Smooth muscle cell (in vitro differentiated cells): ENCODE results near the gene TPSD1. TPM values are rescaled to one million over a fixed set of nuclear protein-coding genes. Genes with fewer than 3 reads are reported as not detected.
"Not testable (repeated sequence)": the region's sequence is repeated elsewhere in the genome, so short reads cannot be mapped to it uniquely, and the experiment has no call there.

Experiments used
- DNase-seq: peaks from one replicate; lab custom pipeline; 2025; ENCODE audit not compliant: unreplicated experiment; lab: John Stamatoyannopoulos, UW
- H2AFZ ChIP-seq: fragments of 200-600 bp; sonication (generic); 2 replicates; pipeline ENCODE4 v1.6.0; 2016; ENCODE audit warnings: antibody characterized with exemption, low read depth, mild to moderate bottlenecking
- H3F3A ChIP-seq: fragments of 200-600 bp; sonication (generic); 2 replicates; pipeline ENCODE4 v1.6.0; 2017; ENCODE audit warnings: antibody characterized with exemption, low read depth
- H3K27ac ChIP-seq: fragments of 200-600 bp; sonication (generic); 2 replicates; pipeline ENCODE4 v1.5.1; 2016; ENCODE audit warnings: low read depth, mild to moderate bottlenecking
- H3K27me3 ChIP-seq: fragments of 200-600 bp; sonication (generic); 2 replicates; pipeline ENCODE4 v1.6.1; 2016; ENCODE audit warnings: low read depth, mild to moderate bottlenecking
- H3K36me3 ChIP-seq: fragments of 200-600 bp; sonication (generic); 2 replicates; pipeline ENCODE4 v1.5.1; 2016; ENCODE audit warnings: low read depth
- H3K4me1 ChIP-seq: fragments of 200-600 bp; sonication (generic); 2 replicates; pipeline ENCODE4 v1.5.1; 2016; ENCODE audit warnings: low read depth
- H3K4me2 ChIP-seq: fragments of 200-600 bp; sonication (generic); 2 replicates; pipeline ENCODE4 v1.6.0; 2016; ENCODE audit warnings: mild to moderate bottlenecking
- H3K4me3 ChIP-seq: fragments of 200-600 bp; sonication (generic); 2 replicates; pipeline ENCODE4 v1.5.1; 2016; ENCODE audit warnings: mild to moderate bottlenecking
- H3K79me2 ChIP-seq: fragments of 200-600 bp; sonication (generic); 2 replicates; pipeline ENCODE4 v1.6.0; 2016; ENCODE audit warnings: low read depth, mild to moderate bottlenecking
- H3K9ac ChIP-seq: fragments of 200-600 bp; sonication (generic); 2 replicates; pipeline ENCODE4 v1.6.0; 2016; ENCODE audit warnings: low read depth
- H3K9me3 ChIP-seq: fragments of 200-600 bp; sonication (generic); replicated peaks from 2 replicates; pipeline ENCODE4 v1.5.1; 2016; ENCODE audit warnings: low read depth
- H4K20me1 ChIP-seq: fragments of 200-600 bp; sonication (generic); 2 replicates; pipeline ENCODE4 v1.6.0; 2016; ENCODE audit warnings: low read depth
- CTCF ChIP-seq: fragments of 200-600 bp; sonication (generic); IDR thresholded peaks from 2 replicates; pipeline ENCODE4 v1.5.1; 2017; ENCODE audit warnings: borderline replicate concordance, mild to moderate bottlenecking, antibody characterized with exemption; ENCODE audit not compliant: insufficient read depth, poor library complexity, severe bottlenecking
- WGBS: methylation state at CpG from one replicate; pipeline ENCODE4 v1.1.7; 2016; ENCODE audit warnings: low lambda C conversion rate; 5-methylcytosine and 5-hydroxymethylcytosine counted together
- polyA plus RNA-seq: library from polyadenylated mRNA; unstranded; fragments of >200 nt; fragmentation: Nextera tagmentation; extraction: Ambion mirVana; gene quantifications from 2 replicates; pipeline ENCODE4 v1.2.1, GENCODE V29; 2016
- total RNA-seq: library from RNA; depleted of rRNA; stranded (reverse); fragments of >200 nt; gene quantifications from 2 replicates; pipeline ENCODE4 v1.2.3, GENCODE V29; 2014

TPSD1 gene
- total and polyA plus RNA-seq, 2 experiments from 2014 or later, result not detected

- Histone ChIP-seq H3K4me3 (no peak overlapping the region), H2AFZ (no peak overlapping the region), H4K20me1 (no peaks in the 10 kb centered on the region), H3F3A (no peaks in the 10 kb centered on the region), H3K4me2 (no peak overlapping the region), H3K9ac (no peak overlapping the region), H3K27ac (no peak overlapping the region), H3K27me3 (no peaks in the 10 kb centered on the region), H3K79me2 (no peaks in the 10 kb centered on the region), H3K9me3 (no peaks in the 10 kb centered on the region), H3K4me1 (no peaks in the 10 kb centered on the region), H3K36me3 (no peaks in the 10 kb centered on the region)
- WGBS, result 93% methylated on average over 13 of the region's 13 CpGs
- no peak for DNase-seq
- TF ChIP-seq CTCF, result no peak
These were observed 9.3 kb downstream of the TPSD1 start for GRCh38 chr16:1265090-1265630.

DNA sequence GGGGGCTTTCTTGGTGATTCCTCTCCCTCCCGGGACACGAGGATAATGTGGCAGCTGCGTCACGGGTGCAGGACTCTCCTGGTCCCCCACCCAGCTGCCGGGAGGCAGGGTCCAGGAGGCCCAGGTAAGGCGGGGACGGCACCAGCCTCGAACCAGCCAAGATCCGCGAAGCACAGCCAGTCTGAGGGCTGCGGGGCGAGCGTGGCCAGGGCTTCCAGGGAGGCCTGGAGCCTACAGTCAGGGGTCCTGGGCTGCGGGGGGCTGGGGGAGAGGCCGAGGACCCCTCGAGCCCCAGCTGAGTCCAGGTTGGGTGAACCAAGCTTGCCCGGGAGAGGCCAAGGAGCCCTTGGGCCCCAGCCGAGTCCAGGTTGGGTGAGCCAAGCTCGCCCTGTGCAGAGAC is 10.0 kb downstream of the TPSD1 start:
- H3K4me2 ChIP-seq, result no peak overlapping the region
- H3F3A ChIP-seq, result no peaks in the 10 kb centered on the region
- no peaks in the 10 kb centered on the region for H3K79me2 ChIP-seq
- DNase-seq, result no peak
- 84% methylated on average over 16 of the region's 19 CpGs for WGBS
- TF ChIP-seq CTCF, result no peak
- no peaks in the 10 kb centered on the region for H3K36me3 ChIP-seq
- H3K4me3 ChIP-seq, result no peak overlapping the region
- H4K20me1 ChIP-seq, result no peaks in the 10 kb centered on the region
- no peaks in the 10 kb centered on the region for H3K27me3 ChIP-seq
- H3K9me3 ChIP-seq, result no peaks in the 10 kb centered on the region
- H3K4me1 ChIP-seq, result no peaks in the 10 kb centered on the region
- no peak overlapping the region for H3K9ac ChIP-seq
- no peak overlapping the region for H3K27ac ChIP-seq
- H2AFZ ChIP-seq, result no peak overlapping the region

GRCh38 chr16:1269418-1269817 is 13.5 kb downstream of the TPSD1 start:
- H3F3A ChIP-seq, H3K4me3 ChIP-seq, DNase-seq: not testable (repeated sequence)

GRCh38 chr16:1271380-1271723 is 15.5 kb downstream of the TPSD1 start:
- H3K4me3 ChIP-seq, result no peak overlapping the region
- no peaks in the 10 kb centered on the region for H4K20me1 ChIP-seq
- H3K36me3 ChIP-seq, result no peaks in the 10 kb centered on the region
- WGBS, result 87% methylated on average over 12 of the region's 12 CpGs
- TF ChIP-seq CTCF, result no peak
- no peak for DNase-seq
- no peak overlapping the region for H2AFZ ChIP-seq
- H3K9me3 ChIP-seq, result no peaks in the 10 kb centered on the region
- no peak overlapping the region for H3K4me2 ChIP-seq
- H3K27me3 ChIP-seq, result no peaks in the 10 kb centered on the region
- H3F3A ChIP-seq, result no peaks in the 10 kb centered on the region
- no peak overlapping the region for H3K27ac ChIP-seq
- no peaks in the 10 kb centered on the region for H3K79me2 ChIP-seq
- no peak overlapping the region for H3K9ac ChIP-seq
- H3K4me1 ChIP-seq, result no peaks in the 10 kb centered on the region

More at GRCh38 chr16:1269418-1269817, 13.5 kb downstream of the TPSD1 start:
- not testable (repeated sequence) for H3K27me3 ChIP-seq, H3K27ac ChIP-seq, H3K36me3 ChIP-seq, H3K4me1 ChIP-seq, H4K20me1 ChIP-seq, H3K9ac ChIP-seq, H3K4me2 ChIP-seq, H3K79me2 ChIP-seq, H3K9me3 ChIP-seq, H2AFZ ChIP-seq
- 91% methylated on average over 7 of the region's 7 CpGs for WGBS

GRCh38 chr16:1271724-1272413 is 16.0 kb downstream of the TPSD1 start:
- not testable (repeated sequence) for H3K27ac ChIP-seq, H3K4me3 ChIP-seq, H3K27me3 ChIP-seq, H3K79me2 ChIP-seq, H4K20me1 ChIP-seq, H3F3A ChIP-seq, H2AFZ ChIP-seq, DNase-seq, H3K9me3 ChIP-seq, H3K36me3 ChIP-seq, H3K4me1 ChIP-seq, H3K9ac ChIP-seq, H3K4me2 ChIP-seq
- 73% methylated on average over 19 of the region's 19 CpGs for WGBS
